Testis (tissue), 2 donors: Measurements from ENCODE around the gene SSTR4.

ENCODE experiments used
- POLR2A ChIP-seq: fragments of 450-650 bp; IDR thresholded peaks from one replicate; pipeline ENCODE4 v1.6.1; 2017; ENCODE audit warnings: antibody characterized with exemption, mild to moderate bottlenecking, moderate library complexity
- TF ChIP-seq, protein P1 (sequence below), 3 experiments: fragments of 450-650 bp in 2 of 3; fragments of 200-600 bp in 1 of 3; sonication (generic) in 1 of 3; IDR thresholded peaks; one replicate each; pipeline ENCODE4 v1.5.1; 2016 to 2019; ENCODE audit warnings: antibody characterized with exemption in 3 of 3, mild to moderate bottlenecking in 2 of 3, moderate library complexity in 1 of 3

DNA sequence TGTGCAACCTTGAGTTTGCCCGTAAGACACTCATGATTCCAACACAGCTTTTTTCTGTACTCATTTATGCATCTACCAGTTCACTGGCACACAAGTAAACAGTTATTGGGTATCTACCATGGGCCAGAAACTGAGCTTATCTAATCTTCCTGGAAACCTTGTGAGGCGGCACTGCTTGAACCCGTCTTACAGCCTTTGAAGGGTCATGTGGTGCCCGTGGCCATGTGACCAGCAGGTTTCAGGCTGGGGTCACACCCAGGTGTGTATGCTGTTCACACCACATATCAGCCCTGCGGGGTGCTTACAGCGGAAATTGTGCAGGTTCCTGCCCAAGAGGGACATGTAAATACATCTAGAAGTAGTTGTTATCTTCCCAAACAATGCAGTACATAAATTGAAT is 8.3 kb downstream of the SSTR4 start:
- TF ChIP-seq, protein P1, sequence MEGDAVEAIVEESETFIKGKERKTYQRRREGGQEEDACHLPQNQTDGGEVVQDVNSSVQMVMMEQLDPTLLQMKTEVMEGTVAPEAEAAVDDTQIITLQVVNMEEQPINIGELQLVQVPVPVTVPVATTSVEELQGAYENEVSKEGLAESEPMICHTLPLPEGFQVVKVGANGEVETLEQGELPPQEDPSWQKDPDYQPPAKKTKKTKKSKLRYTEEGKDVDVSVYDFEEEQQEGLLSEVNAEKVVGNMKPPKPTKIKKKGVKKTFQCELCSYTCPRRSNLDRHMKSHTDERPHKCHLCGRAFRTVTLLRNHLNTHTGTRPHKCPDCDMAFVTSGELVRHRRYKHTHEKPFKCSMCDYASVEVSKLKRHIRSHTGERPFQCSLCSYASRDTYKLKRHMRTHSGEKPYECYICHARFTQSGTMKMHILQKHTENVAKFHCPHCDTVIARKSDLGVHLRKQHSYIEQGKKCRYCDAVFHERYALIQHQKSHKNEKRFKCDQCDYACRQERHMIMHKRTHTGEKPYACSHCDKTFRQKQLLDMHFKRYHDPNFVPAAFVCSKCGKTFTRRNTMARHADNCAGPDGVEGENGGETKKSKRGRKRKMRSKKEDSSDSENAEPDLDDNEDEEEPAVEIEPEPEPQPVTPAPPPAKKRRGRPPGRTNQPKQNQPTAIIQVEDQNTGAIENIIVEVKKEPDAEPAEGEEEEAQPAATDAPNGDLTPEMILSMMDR (IDR thresholded peaks at IDR 0.05), result no peak
- TF ChIP-seq POLR2A, result no peak
